Osteoblast (primary cell): ENCODE measurements around the gene ZBTB2. TPM values are rescaled to one million over a fixed set of nuclear protein-coding genes. Genes with fewer than 3 reads are reported as not detected.

ENCODE experiments used
- DNase-seq: peaks from one replicate; pipeline ENCODE4 v3.0.0; 2011; ENCODE audit warnings: low spot score, mixed read lengths; ENCODE audit not compliant: insufficient read length; ENCODE audit errors: missing footprints
- H2AFZ ChIP-seq: 2 replicates; pipeline ENCODE4 v1.6.0; 2011; ENCODE audit warnings: mild to moderate bottlenecking, low read length
- H3K27ac ChIP-seq: 2 replicates; pipeline ENCODE4 v1.5.1; 2011; ENCODE audit warnings: mild to moderate bottlenecking, low read depth, low read length, moderate library complexity
- H3K27me3 ChIP-seq: 2 replicates; pipeline ENCODE4 v1.6.0; 2012; ENCODE audit warnings: mild to moderate bottlenecking, control low read depth, inconsistent platforms, low read length, moderate library complexity; ENCODE audit not compliant: insufficient read depth
- H3K36me3 ChIP-seq: 2 replicates; pipeline ENCODE4 v1.5.1; 2011; ENCODE audit warnings: mild to moderate bottlenecking, low read length, control low read depth, moderate library complexity; ENCODE audit not compliant: insufficient read depth
- H3K4me1 ChIP-seq: 2 replicates; pipeline ENCODE4 v1.5.1; 2011; ENCODE audit warnings: mild to moderate bottlenecking, low read length, control low read depth, moderate library complexity; ENCODE audit not compliant: insufficient read depth
- H3K4me2 ChIP-seq: 2 replicates; pipeline ENCODE4 v1.6.0; 2011; ENCODE audit warnings: mild to moderate bottlenecking, low read length; ENCODE audit not compliant: insufficient read depth
- H3K4me3 ChIP-seq: fragments of 200-600 bp; sonication (generic); 3 replicates; pipeline ENCODE4 v1.5.1; 2012; ENCODE audit warnings: mild to moderate bottlenecking, low read length, inconsistent platforms; ENCODE audit not compliant: insufficient read depth
- H3K79me2 ChIP-seq: 2 replicates; pipeline ENCODE4 v1.6.0; 2012; ENCODE audit warnings: mild to moderate bottlenecking, low read length, control low read depth, inconsistent platforms; ENCODE audit not compliant: insufficient read depth
- H3K9me3 ChIP-seq: 2 replicates; pipeline ENCODE4 v1.5.1; 2011; ENCODE audit warnings: low read depth, low read length, control low read depth
- H4K20me1 ChIP-seq: 2 replicates; pipeline ENCODE4 v1.6.0; 2012; ENCODE audit warnings: mild to moderate bottlenecking, low read length, control low read depth; ENCODE audit not compliant: insufficient read depth
- total RNA-seq: library from RNA; depleted of rRNA; stranded (reverse); fragments of >200 nt; gene quantifications from 2 replicates; pipeline ENCODE4 v1.2.3, GENCODE V29; 2012
- TF ChIP-seq, protein P1 (sequence below): IDR thresholded peaks from 2 replicates; pipeline ENCODE4 v1.5.1; 2011; ENCODE audit warnings: mild to moderate bottlenecking, low read depth, low read length, moderate library complexity; ENCODE audit errors: extremely low read depth

The ZBTB2 gene
- total RNA-seq, 1 donor: 8.7 TPM

DNA sequence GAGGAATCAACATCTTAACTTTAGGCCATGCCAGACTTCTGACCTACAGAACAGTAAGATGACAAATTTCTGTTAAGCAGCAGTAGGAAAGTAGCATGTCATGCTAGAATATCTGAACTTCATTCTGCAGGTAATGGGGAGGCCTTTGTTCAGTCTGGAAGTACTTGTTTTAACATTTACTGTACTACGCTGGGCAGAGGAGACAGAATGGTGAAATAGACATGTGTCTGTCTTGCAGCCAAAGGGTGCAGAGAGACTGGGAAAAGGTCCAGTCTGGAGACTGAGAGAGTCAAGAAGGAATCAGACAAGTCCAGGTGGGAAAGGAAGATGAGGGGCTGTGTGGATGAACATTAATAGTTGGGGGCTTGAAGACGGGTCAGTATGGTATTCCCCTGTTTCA is 17.5 kb upstream of the ZBTB2 start:
- Histone ChIP-seq H3K36me3 (peaks cover 57% of the 10 kb centered on the region), H4K20me1 (peaks cover 5% of the 10 kb centered on the region), H3K4me3 (no peak overlapping the region), H2AFZ (no peak overlapping the region), H3K4me1 (no peaks in the 10 kb centered on the region), H3K27me3 (no peaks in the 10 kb centered on the region), H3K79me2 (peaks cover 56% of the 10 kb centered on the region), H3K4me2 (no peak overlapping the region), H3K27ac (no peak overlapping the region), H3K9me3 (no peaks in the 10 kb centered on the region)
- TF ChIP-seq, protein P1, sequence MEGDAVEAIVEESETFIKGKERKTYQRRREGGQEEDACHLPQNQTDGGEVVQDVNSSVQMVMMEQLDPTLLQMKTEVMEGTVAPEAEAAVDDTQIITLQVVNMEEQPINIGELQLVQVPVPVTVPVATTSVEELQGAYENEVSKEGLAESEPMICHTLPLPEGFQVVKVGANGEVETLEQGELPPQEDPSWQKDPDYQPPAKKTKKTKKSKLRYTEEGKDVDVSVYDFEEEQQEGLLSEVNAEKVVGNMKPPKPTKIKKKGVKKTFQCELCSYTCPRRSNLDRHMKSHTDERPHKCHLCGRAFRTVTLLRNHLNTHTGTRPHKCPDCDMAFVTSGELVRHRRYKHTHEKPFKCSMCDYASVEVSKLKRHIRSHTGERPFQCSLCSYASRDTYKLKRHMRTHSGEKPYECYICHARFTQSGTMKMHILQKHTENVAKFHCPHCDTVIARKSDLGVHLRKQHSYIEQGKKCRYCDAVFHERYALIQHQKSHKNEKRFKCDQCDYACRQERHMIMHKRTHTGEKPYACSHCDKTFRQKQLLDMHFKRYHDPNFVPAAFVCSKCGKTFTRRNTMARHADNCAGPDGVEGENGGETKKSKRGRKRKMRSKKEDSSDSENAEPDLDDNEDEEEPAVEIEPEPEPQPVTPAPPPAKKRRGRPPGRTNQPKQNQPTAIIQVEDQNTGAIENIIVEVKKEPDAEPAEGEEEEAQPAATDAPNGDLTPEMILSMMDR: no peak
- no peak for DNase-seq

DNA sequence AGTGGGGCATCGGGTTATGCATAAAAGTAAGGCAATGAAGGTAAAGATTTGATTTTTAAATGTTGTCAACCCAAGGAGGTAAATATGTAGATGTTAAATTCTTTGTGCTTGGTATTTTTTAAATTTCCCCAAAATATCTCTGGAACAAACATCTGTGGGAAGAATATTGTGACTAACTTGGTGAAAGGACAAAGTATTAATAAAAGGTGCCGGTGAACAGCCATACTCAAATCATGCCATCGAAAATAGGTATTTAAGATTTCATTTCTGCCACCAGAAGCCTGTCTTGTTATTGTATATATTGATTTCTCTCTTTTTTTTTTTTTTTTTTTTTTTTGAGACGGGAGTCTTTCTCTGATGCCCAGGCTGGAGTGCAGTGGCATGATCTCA is 12.6 kb upstream of the ZBTB2 start:
- Histone ChIP-seq H3K4me2 (no peak overlapping the region), H3K9me3 (no peaks in the 10 kb centered on the region), H2AFZ (no peak overlapping the region), H3K4me1 (peaks cover 12% of the 10 kb centered on the region), H3K36me3 (peaks cover 37% of the 10 kb centered on the region), H4K20me1 (peaks cover 34% of the 10 kb centered on the region), H3K27me3 (no peaks in the 10 kb centered on the region), H3K27ac (no peak overlapping the region), H3K79me2 (peaks cover 86% of the 10 kb centered on the region), H3K4me3 (no peak overlapping the region)
- TF ChIP-seq, protein P1: no peak
- peak; percentile 50 for DNase-seq

DNA sequence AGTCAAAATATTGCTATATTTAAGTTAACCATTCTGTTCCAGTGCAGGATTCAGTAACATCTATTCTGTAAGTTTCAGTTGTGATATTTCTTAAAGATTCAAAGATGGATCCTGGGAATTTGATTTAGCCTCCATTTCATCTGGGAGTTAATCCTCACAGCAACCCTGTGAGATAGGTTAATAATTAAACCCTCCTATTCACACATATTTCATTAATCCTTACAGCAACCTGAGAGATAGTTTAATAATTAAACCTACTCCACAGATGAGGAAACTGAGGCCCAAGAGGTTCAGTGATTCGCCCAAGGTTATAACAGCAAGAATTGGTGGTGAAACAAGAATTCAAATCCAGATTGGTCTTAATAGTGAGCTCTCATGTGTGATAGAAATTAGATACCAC is 10.9 kb upstream of the ZBTB2 start:
- Histone ChIP-seq H3K4me1 (peaks cover 12% of the 10 kb centered on the region), H3K9me3 (no peaks in the 10 kb centered on the region), H3K4me2 (no peak overlapping the region), H3K79me2 (peaks cover 93% of the 10 kb centered on the region), H3K27me3 (no peaks in the 10 kb centered on the region), H3K36me3 (peaks cover 31% of the 10 kb centered on the region), H3K27ac (no peak overlapping the region), H2AFZ (no peak overlapping the region), H3K4me3 (no peak overlapping the region), H4K20me1 (peaks cover 48% of the 10 kb centered on the region)
- TF ChIP-seq, protein P1: no peak
- no peak for DNase-seq

DNA sequence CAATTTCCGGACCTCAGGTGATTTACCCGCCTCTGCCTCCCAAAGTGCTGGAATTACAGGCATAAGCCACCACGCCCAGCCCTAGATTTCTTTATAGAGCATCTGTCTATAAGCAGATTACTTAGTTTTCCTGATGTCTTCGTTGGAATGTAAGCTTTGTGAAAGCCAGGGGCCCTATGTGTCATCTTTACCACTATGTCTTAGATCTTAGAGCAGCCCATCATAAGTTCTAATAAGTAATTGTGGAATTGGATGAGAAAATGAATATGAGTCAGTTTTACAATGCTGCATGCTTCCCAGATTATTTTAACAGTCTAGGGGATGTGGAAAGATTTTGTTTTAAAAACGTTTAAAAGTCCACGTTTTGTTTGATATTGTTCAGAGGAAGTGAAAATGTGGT is 9.1 kb upstream of the ZBTB2 start:
- H3K4me1 ChIP-seq: peaks cover 12% of the 10 kb centered on the region
- peak overlapping the region; percentile 47 for H3K27ac ChIP-seq
- TF ChIP-seq, protein P1: no peak
- DNase-seq: peak; percentile 86
- peaks cover 94% of the 10 kb centered on the region for H3K79me2 ChIP-seq
- H4K20me1 ChIP-seq: peaks cover 61% of the 10 kb centered on the region
- no peaks in the 10 kb centered on the region for H3K9me3 ChIP-seq
- peaks cover 26% of the 10 kb centered on the region for H3K36me3 ChIP-seq
- no peaks in the 10 kb centered on the region for H3K27me3 ChIP-seq
- H3K4me3 ChIP-seq: no peak overlapping the region
- peak overlapping the region; percentile 9 for H3K4me2 ChIP-seq
- no peak overlapping the region for H2AFZ ChIP-seq
